Measurements from ENCODE around the gene EXOC6B.
A peak's percentile ranks its signal among the peaks of the same experiment; 100 is the strongest.
"Not testable (repeated sequence)": the region's sequence is repeated elsewhere in the genome, so short reads cannot be mapped to it uniquely, and the experiment has no call there.

Gene EXOC6B

DNA sequence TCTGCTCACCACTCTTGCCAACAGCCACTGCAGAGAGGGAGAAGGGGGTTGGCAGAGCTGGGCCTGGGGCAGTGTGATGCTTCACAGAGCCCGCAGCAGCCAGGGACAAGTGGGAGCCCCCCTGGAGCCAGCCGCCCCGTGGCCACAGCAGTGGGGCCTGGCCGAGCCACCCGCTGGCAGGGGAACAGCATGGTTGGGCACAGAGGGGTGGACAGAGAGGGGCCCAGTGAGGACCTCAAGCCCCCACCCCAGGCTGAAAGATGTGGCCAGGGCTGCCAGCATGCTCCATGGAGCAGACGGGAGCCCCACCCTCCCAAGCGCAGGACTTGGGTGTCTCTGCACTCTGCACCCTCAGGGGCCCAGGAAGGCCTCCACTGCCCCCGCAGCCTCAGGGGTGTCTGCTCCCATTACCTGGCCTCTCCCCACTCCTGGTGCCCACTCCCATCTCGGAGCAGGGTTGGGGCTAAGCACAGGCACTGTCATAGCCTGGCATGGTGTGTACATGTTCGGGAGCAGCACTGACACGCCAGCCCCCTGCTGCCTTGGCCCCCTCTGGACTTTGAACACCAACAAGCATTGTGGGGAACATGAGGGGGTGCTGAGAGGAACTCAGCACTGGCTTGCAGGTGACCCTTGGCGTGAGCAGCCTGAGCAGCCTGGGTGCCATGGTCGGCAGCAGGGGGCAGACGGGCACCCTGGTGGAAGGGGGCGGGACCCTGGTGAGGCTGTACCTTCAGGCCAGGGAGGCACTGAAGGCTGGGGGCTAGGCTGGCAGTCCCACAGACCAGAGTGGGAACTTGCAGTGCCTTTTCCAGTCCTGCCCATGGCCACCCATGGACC, 398.6 kb downstream of the EXOC6B start:
- DNase-seq (ENCODE audit: low spot score), result no peak

DNA sequence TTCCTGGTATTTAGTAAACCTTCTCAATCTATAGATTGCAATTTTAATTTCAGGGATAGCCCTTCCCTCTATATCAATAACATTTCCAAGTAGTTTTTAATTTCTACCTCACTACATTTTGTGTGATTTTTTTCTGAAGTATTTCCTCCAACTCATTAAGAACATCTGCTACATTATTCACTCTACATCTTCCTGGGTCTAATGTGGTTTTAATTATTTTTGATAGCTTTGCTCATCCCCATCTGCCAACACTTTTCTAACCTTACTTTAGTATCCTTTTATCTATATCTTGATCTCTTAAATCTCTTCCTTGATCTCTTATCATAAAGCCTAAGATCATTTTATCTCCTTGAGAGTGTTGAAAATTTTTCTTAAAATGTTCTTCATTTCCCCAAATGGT, 399.8 kb downstream of the EXOC6B start:
- DNase-seq (ENCODE audit: low spot score), result no peak

DNA sequence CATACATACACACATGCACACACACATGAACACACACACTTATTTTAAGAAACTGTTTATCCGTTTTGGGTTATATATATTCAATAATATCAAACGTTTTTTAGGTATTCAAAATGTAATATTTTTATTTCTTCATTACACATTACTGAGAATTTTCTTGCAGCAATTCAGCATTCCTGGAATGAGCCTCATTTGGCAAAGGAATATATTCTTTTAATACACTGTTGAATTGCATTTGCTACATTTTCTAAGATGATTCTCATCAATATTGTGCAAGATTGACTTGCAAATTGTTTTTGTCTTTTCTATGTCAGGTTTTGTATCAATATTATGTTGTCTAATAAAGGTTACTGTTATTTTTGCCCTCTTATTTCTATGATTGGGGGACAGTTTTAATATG, 402.1 kb downstream of the EXOC6B start:
- DNase-seq (ENCODE audit: low spot score), result no peak

DNA sequence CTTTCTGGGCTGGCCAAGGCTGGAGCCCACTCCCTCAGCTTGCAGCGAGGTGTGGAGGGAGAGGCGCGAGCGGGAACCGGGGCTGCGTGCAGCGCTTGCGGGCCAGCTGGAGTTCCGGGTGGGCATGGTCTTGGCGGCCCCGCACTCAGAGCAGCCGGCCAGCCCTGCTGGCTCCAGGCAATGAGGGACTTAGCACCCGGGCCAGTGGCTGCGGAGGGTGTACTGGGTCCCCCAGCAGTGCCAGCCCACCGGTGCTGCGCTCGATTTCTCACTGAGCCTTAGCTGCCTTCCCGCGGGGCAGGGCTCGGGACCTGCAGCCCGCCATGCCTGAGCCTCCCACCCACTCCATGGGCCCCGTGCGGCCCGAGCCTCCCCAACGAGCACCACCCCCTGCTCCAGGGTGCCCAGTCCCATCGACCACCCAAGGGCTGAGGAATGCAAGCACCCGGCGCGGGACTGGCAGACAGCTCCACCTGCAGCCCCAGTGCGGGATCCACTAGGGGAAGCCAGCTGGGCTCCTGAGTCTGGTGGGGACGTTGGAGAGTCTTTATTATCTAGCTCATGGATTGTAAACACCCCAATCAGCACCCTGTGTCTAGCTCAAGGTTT, 404.0 kb downstream of the EXOC6B start:
- DNase-seq (ENCODE audit: low spot score), result not testable (repeated sequence)

DNA sequence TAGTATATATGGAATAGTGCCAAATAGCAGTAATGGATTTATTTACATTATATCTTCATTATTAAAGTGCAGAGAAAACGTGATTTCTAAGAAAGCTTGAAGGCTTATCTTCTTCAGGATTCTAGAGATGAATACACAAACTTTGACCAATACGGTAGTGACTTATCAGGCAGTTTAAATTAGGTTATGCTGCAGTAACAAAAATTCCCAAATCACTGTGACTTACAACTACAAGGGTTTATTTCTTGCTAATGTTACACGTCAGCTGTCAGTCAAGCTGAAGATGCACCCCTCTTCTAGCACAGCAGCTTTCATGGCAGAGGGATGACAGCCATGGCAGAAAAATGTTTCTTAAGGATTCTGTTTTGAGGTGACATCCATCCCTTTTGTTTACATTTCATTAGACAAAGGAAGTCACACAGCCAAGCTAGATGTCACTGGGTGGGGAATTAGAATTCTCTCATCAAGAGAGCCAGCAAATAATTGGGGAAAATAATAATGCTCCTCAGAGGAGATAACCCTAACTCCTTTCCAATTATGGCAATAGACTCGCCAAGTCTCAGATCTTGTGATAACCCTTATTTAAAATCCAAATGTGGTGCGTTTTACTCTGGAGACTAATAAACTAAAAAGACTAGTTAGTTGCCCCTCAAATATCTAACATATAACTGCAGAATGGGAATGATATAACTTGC, 409.9 kb downstream of the EXOC6B start:
- no peak for DNase-seq (ENCODE audit: low spot score)

DNA sequence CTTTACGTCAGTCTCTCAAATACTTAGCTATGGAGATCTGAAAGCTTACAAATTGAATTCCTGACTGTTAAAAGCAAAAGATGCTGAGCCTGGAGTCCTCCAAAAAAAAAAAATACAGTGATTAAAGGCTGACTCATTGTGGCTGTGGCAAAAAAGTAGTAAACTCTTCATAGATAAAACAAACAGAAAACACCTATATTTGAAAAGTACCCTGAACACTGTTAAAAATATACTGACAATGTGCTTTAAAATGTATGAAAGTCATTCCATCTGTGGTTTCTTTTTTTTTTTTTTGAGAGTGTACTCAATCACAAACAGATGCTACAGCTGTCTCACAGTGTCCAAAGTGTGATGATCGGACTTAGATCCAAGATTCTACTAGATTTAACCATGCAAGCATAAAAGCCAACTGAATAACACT, 410.6 kb downstream of the EXOC6B start:
- DNase-seq (ENCODE audit: low spot score), result no peak

DNA sequence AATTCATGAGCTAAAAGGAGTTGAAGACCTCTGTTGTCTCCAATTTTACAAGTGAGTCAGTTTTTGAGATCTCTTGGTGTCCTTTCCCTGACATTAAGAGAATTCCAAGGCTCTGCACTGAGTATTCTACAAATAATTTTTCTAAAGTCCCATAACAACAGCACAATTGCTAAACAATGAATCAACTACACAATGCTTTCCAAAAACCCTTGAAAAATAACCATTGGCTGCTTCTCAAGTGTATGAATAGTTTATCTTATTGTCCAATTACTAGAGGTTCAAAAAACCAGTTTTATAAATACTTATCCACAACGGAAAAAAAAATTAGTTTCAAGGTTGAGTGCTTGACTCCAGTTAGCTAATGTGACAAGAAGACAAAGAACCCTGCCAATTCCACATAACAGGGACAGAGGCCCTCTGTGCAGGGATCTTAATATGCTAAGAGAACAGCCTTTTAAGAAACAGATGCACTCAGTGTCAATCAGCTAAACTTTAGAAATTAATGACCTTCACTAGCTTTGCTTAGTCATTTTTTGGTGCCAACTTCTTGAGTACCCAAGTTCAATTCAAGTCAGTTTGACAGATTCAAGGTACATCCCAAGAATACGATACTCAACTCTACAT, 411.6 kb downstream of the EXOC6B start:
- no peak for DNase-seq (ENCODE audit: low spot score)

DNA sequence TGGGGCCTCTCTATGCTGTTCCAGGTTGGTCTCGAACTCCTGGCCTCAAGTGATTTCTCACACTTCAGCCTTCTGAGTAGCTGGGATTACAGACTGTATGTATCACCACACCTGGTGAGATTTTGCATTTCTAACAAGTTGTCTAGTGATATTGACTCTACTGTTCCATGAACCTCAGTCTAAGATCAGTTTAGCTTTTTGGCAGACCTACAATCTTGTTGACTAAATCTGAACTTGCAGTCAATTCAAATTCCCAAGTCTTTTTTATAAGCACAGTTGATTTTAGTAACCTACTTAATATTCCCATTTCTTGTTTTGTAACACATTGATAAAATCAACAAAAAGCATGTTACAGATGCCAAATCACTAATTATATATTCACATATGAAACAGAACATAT, 412.1 kb downstream of the EXOC6B start:
- no peak for DNase-seq (ENCODE audit: low spot score)

DNA sequence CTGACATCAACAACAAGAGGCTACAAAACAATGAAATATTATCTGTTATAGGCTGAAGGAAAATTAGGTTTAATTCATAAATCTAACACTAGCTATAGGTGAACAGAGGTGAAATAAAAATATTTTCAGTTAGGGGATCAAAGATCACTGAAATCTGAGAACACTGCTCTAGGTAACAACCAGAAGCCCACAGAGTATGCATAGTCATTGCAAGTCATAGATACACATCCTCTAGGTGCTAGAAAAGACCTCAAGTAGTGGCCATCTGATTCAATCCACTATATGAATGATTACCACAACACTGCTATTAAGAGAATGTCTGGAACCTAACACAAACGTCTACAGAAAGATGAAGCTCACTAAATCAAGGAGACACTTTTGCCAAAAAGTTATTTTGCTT, 413.6 kb downstream of the EXOC6B start:
- DNase-seq (ENCODE audit: low spot score), result no peak

DNA sequence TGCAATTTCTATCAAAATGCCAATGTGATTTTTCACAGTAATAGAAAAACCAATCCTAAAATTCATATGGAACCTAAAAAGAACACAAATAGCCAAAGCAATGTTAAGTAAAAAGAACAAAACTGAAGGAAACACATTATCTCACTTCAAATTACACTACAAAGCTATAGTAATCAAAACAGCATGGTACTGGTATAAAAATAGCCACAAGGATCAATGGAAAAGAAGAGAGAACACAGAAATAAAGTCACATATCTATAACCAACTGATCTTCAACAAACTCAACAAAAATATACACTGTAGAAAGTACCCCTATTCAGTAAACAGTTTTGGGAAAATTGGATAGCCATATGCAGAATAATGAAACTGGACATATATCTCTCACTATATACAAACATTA, 426.0 kb downstream of the EXOC6B start:
- DNase-seq (ENCODE audit: low spot score), result no peak

DNA sequence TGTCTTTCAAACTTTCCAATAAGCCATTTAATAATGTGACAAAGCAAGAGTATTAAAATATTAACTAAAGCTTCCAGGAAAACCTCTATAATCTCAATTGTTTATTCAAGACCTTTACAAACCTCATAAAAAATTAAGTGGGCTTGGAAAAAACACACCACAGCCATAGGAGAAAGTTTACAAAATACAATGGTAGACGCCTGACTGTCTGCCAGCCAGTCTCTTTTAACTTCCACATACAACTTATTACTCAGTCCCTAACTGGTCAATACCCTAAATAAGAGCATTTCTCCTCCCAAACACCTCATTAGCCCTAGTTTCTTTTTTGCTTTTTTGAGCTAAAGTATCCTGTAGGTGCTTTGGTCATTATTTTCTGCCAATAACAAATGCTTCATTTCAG, 430.7 kb downstream of the EXOC6B start:
- no peak for DNase-seq (ENCODE audit: low spot score)

DNA sequence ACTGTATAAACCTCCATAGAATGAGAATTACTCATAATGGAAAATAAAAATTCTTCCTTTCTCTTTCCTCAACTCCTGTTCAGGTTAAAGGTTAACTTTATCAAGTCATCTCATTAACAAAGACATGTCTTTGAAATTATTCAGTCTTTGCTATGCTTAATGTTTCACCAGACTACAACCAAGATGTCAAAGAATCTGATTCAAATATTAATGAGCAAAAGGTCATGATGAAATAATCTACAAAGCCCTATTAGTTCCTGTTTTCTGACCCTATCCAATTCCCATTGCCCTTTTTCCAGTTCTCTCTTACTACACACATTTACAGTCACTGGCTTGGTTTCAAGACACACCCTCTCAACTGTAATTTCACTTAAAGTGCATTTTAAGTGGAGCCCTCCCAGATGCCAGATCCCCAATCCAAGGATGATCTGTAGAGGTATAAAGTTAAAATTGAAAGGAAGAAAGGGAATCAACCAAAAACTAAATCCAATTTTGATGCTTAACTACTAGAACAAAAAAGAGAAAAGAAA, 431.2 kb downstream of the EXOC6B start:
- DNase-seq (ENCODE audit: low spot score), result peak; percentile 32

DNA sequence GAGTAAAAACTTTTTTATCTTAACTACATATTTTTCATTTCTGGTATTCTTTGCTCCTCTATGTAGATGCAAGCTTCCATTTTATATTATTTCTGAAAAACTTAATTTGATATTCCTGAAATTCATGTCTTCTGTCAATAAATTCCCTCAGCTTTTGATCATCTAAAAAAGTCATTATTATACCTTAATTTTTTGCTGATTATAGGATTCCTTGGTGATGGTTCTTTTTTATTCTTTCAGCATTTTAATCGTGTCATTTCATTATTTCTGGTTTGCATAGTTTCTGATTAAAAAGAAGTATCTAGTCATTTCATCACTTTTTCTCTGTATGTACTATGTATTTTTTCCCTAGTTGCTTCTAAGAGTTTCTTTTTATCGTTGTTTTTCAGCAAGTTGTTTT, 436.4 kb downstream of the EXOC6B start:
- no peak for DNase-seq (ENCODE audit: low spot score)

DNA sequence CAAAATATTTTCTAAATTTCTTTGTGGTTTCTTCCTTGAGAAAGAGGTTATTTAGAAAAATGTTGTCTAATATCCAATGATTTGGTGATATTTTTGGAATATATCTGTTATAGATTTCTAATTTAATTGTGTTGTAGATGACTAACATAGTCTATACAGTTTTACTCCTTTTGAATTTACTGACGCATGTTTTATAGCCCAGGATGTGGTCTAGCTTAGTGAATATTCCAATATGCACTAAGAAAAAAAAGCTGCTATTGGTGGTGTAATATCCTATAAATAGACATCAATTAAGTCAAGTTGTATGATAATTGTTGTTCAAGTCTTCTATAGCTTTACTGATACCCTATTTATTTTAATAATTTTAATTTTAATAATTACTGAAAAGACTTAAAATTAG, 437.6 kb downstream of the EXOC6B start:
- no peak for DNase-seq (ENCODE audit: low spot score)

DNA sequence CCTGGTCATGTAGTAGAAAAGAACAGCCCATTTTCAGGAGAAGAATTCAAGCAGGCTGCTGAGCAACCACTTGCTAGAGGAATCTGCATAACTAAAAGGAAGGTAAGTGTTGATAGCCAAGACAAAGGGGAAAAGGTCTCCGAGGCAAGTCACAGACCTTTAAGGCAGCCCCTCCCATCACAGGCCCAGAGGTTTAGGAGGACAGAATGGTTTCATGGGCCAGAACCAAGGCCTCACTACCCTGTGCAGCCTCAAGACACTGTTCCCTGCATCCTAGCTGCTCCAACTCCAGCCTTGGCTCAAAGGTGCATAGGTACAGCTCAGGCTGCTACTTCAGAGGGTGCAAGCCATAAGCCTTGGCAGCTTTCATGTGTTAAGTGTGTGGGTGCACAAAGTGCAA, 439.5 kb downstream of the EXOC6B start:
- no peak for DNase-seq (ENCODE audit: low spot score)

DNA sequence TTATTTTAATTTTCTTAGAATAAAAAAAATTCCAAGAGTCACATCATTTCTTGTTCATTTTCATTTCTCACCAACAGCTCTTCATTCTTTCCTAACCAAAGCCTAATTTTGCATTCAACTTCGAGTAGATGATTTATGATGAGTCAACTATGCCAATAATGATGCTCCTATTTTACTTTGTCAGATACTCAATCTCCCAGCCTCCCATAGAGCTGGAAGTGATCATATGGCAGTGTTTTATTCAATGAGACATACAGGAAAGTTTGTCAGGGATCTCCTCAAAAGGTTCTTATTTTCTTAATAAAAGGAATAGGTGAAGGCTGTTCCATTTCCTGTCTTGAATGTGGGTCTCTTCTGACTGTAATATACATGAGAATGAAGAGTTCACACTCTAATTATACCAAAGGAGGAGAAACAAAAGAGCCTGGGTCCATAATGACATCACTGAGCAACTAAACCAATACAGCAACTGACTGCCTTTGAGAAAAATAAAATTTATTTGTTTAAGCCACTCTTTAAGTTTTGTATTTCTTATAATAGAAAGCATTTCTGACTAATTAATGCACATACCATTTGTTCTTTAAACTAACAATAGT, 447.0 kb downstream of the EXOC6B start:
- DNase-seq (ENCODE audit: low spot score), result no peak

DNA sequence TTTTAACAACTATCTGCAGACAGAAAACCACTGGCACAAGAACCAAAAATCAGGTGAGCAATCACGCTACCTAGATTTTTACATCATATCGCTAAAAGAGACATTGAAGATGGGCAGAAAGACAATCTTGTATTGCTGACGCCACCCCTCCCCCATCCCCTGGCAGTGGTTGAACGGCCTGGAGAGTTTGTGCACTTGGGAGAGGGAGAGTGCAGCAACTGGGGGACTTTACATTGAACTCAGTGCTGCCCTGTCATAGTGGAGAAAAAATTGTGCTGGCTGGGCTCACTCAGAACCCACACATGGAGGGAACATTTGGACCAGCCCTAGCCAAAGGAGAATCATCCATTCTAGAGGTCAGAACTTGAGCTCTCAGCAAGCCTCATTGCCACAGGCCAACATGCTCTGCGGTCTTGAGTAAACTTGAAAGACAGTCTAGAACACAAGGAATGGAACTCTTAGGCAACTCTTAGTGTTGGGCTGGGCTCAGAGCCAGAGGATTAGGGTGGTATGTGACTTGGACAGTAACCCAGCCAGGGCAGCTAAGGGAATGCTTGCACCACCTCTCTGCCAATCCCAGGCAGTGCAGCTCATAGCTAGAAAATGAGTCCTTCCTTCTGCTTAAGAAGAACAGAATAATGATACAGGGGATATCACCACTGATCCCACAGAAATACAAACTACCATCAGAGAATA, 458.2 kb downstream of the EXOC6B start:
- peak; percentile 86 for DNase-seq (ENCODE audit: low spot score)

DNA sequence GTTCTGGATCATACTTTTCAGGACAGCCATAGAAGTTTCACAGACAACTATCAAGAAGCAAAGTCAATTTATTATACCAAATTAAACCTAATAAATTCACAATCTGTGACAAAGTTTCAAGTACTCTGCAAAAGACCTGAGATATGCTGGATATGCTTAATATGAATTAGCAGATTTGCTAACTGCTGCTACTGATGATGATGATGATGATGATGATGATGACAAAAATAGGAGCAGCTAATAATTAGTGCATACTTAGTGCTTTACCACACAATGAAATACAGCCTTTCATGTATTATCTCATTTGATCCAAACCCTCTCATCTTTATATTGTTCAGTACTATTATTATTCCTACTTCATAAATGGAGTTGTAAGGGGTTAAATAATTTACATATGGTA, 462.4 kb downstream of the EXOC6B start:
- DNase-seq (ENCODE audit: low spot score), result no peak

DNA sequence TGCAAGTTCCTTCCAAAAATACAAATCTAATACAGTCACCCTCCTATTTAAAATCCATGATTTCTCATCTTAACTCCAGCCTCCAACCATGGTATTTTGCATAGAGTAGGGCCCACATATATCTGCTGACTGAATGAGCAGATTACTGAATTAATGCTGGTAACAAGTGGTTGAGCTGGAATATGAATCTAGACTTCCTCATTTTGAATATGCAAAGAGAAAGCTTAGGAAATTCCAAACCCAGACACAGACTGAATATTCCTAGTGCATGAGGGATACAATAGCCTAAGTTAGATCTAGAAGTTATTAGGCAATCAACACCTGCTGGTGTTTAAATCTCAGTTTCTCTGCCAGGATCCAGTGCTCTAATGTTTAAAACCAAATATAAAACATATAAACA, 463.1 kb downstream of the EXOC6B start:
- no peak for DNase-seq (ENCODE audit: low spot score)

DNA sequence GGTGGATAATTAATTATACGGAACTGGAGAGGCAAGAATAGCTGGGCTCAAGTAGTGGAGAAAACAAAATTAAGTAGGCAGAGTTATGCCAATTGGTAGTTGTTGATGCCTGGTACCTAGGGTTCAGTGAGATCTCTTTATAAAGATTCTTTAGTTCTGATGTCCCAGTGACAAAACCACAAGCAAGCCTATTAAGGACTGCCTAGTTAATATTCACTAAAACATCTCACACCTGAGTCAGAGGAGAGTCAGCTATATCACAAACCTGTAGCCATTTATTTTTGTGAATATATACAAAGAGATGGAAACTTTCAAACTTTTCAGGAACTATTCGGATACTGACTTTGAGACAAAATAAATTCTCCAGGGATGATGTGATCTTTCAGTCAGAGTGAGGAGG, 464.3 kb downstream of the EXOC6B start:
- DNase-seq (ENCODE audit: low spot score), result no peak

DNA sequence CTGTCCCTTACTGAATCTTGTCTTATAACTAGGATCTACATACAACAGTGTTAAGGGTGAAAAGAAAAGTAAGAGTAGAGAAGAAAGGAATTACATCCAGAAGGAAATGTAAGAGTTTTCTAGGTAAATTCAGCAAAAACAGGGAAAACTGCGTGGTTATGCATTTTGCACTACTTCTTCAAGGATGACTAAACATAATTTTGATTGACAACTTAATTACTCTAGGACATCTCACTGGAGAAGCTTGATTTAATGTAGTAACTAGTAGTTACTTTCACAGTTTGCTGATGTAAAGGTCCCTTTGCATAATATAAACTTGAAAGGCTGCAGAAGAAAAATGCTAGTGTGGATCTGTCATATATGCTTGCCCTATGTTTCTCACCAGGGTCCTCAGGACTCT, 464.8 kb downstream of the EXOC6B start:
- DNase-seq (ENCODE audit: low spot score), result no peak

DNA sequence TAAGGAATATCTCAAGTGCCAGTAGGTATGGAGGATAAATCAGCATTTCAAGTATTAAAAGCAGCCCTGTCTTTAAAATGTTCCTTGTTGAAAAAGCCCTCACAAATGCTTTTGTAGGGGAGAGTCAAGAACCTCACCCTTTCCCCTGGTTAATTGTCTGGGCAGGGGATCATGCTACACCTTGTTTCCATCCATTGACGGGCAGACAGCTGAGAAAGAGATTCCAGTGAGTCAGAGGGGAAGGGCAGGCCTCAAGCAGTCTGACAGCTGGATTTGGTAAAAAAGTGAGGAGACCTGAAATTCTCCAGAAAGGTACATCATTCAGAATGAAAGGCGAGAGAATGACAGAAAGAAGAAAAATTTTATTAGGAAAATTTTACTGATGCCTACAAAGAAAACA, 475.0 kb downstream of the EXOC6B start:
- DNase-seq (ENCODE audit: low spot score), result no peak
